Gastroesophageal sphincter (tissue), 4 donors: Measurements from ENCODE around the gene ATP11B. TPM values are rescaled to one million over a fixed set of nuclear protein-coding genes. Genes with fewer than 3 reads are reported as not detected.
"Not testable (repeated sequence)": the region's sequence is repeated elsewhere in the genome, so short reads cannot be mapped to it uniquely, and the experiment has no call there.

Experiments
- ATAC-seq: fragments of 150-250 bp; one replicate; pipeline ENCODE4 v1.9.1; 2016; ENCODE audit warnings: mild to moderate bottlenecking, moderate library complexity
- H3K27ac ChIP-seq, 4 donors: fragments of 200-600 bp; sonication (generic) in 3 of 4; 1 replicate in 3 of 4; 2 replicates in 1 of 4; pipeline ENCODE4 v1.5.1; 2016 to 2019
- H3K27me3 ChIP-seq: fragments of 200-600 bp; sonication (generic); one replicate; pipeline ENCODE4 v1.5.1; 2019
- H3K36me3 ChIP-seq, 2 donors: fragments of 200-600 bp; sonication (generic); one replicate each; pipeline ENCODE4 v1.5.1; 2019; ENCODE audit warnings: control low read depth in 1 of 2
- H3K4me1 ChIP-seq, 3 donors: fragments of 200-600 bp; sonication (generic); 1 replicate in 2 of 3; 2 replicates in 1 of 3; pipeline ENCODE4 v1.5.1; 2016 to 2019; ENCODE audit warnings: control low read depth in 2 of 3
- H3K4me3 ChIP-seq, 2 donors: fragments of 200-600 bp; sonication (generic); one replicate each; pipeline ENCODE4 v1.5.1; 2019; ENCODE audit warnings: mild to moderate bottlenecking in 1 of 2, moderate library complexity in 1 of 2
- H3K9me3 ChIP-seq, 3 donors: fragments of 200-600 bp; sonication (generic); one replicate each; pipeline ENCODE4 v1.5.1; 2017 to 2019; ENCODE audit warnings: control low read depth in 2 of 3
- EP300 ChIP-seq: sonication (generic); formaldehyde crosslinking; IDR thresholded peaks from one replicate; pipeline ENCODE4 v1.6.1; 2017; ENCODE audit warnings: antibody characterized with exemption, mild to moderate bottlenecking
- POLR2A ChIP-seq, 2 donors: fragments of 450-650 bp; IDR thresholded peaks; one replicate each; pipeline ENCODE4 v1.6.1; 2017; ENCODE audit warnings: antibody characterized with exemption in 2 of 2, mild to moderate bottlenecking in 2 of 2, moderate library complexity in 1 of 2
- POLR2AphosphoS5 ChIP-seq: sonication (generic); formaldehyde crosslinking; IDR thresholded peaks from one replicate; pipeline ENCODE4 v1.6.1; 2017; ENCODE audit warnings: antibody characterized with exemption
- WGBS, 2 donors: methylation state at CpG; one replicate each; pipeline ENCODE4 v1.1.5; 2018; ENCODE audit warnings: low coverage in 1 of 2; 5-methylcytosine and 5-hydroxymethylcytosine counted together
- total RNA-seq, 4 donors: library from RNA; depleted of rRNA; stranded (reverse); fragments of >200 nt; gene quantifications; one replicate each; pipeline ENCODE4 v1.1.0, GENCODE V29; 2016
- TF ChIP-seq, protein P1 (sequence below), 4 experiments: fragments of 200-600 bp in 2 of 4; fragments of 450-650 bp in 2 of 4; sonication (generic) in 1 of 4; IDR thresholded peaks; one replicate each; pipeline ENCODE4 v1.5.1; 2017 to 2019; ENCODE audit warnings: antibody characterized with exemption in 4 of 4, mild to moderate bottlenecking in 2 of 4, moderate library complexity in 2 of 4

Gene ATP11B
- total RNA-seq, 4 donors from 2014 or later, result 53.8 to 70.7 (median 58.6) TPM

DNA sequence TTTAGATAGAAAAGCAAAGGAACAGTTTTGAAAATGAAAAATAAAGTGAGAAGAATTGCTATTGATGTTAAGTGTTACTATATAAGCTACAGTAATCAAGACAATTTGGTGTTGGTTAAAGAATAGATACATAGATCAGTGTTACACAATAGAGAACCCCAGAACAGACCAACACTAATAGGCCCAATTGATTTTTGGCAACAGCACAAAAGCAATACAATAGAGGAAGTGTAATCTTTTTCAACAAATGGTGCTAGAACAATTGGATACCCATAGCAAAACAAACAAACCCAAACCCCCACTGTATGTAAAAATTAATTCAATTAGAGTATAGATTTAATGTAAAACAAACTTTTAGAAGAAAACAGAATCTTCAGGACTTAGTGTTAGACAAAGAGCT lies 61.8 kb downstream of the ATP11B start:
- Histone ChIP-seq H3K4me1 (no peaks in the 10 kb centered on the region), H3K36me3 (peaks cover 0 to 90% of the 10 kb centered on the region in 2 donors), H3K4me3 (no peak overlapping the region), H3K9me3 (no peaks in the 10 kb centered on the region), H3K27ac (no peak overlapping the region), H3K27me3 (no peaks in the 10 kb centered on the region)
- ATAC-seq, result no peak
- TF ChIP-seq POLR2AphosphoS5 (no peak), POLR2A (IDR thresholded peaks at IDR 0.05) (no peak), EP300 (no peak)
- TF ChIP-seq, protein P1, sequence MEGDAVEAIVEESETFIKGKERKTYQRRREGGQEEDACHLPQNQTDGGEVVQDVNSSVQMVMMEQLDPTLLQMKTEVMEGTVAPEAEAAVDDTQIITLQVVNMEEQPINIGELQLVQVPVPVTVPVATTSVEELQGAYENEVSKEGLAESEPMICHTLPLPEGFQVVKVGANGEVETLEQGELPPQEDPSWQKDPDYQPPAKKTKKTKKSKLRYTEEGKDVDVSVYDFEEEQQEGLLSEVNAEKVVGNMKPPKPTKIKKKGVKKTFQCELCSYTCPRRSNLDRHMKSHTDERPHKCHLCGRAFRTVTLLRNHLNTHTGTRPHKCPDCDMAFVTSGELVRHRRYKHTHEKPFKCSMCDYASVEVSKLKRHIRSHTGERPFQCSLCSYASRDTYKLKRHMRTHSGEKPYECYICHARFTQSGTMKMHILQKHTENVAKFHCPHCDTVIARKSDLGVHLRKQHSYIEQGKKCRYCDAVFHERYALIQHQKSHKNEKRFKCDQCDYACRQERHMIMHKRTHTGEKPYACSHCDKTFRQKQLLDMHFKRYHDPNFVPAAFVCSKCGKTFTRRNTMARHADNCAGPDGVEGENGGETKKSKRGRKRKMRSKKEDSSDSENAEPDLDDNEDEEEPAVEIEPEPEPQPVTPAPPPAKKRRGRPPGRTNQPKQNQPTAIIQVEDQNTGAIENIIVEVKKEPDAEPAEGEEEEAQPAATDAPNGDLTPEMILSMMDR (IDR thresholded peaks at IDR 0.05), result no peak

DNA sequence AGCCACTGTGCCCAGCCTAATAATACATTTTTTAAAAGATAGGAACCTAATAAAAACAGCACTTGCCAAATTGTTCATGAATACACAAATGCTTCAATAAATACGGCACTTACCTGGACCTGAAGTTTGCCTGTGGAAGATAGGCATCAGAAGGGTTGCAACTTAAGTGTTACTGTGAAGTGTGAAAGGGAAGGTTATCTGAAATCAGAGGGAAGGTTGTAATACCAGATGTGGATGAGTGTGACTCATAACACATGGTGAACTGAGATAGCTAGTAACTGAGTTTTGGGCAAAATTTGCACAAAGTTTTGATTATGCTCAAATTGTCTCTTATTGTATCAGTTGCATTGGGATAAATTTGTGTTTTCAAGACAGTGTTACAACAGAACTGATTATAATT lies 68.0 kb downstream of the ATP11B start:
- H3K4me1 ChIP-seq, result no peaks in the 10 kb centered on the region
- no peak overlapping the region for H3K4me3 ChIP-seq
- ATAC-seq, result no peak
- no peak overlapping the region for H3K27ac ChIP-seq
- H3K36me3 ChIP-seq, result peaks cover 3 to 85% of the 10 kb centered on the region in 2 donors
- no peaks in the 10 kb centered on the region for H3K9me3 ChIP-seq
- 91 to 100% methylated on average over 1 of the region's 1 CpG for WGBS, 2 donors
- H3K27me3 ChIP-seq, result no peaks in the 10 kb centered on the region
- TF ChIP-seq EP300, result no peak
- TF ChIP-seq, protein P1 (IDR thresholded peaks at IDR 0.05), result no peak
- no peak for TF ChIP-seq POLR2AphosphoS5
- no peak for TF ChIP-seq POLR2A (IDR thresholded peaks at IDR 0.05)

DNA sequence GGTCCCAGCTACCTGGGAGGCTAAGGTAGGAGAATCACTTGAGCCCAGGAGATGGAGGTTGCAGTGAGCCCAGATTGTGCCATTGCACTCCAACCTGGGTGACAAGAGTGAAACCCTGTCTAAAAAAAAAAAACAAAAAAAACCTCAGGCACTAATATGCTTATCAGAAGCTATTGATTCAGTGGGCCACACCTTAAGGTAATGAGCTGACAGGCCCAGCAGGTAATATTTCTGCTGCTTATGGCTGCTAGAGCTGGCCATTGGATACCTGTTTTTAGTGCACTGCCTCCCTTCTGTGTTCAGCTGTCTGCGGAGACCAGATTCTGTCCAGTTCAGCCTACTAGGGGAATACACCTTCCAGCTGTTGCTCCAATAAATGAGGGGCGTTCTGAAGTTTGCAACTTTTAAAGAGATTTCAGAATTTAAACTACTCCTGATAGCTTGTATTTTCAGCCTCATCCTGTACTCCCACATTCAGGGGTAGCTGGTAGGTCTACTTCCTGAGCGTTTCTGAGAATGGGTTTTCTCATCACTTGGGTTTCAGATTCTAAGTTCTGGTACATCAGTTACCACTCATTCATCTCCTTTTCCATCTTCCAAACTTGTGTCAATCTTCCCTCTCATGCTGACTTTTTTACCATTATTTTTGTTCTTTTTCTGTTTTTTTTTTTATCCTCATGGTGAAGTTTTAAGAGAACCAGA lies 69.0 kb downstream of the ATP11B start:
- H3K27me3 ChIP-seq, result no peaks in the 10 kb centered on the region
- no peaks in the 10 kb centered on the region for H3K4me1 ChIP-seq
- ATAC-seq, result no peak
- TF ChIP-seq, protein P1 (IDR thresholded peaks at IDR 0.05), result no peak
- TF ChIP-seq POLR2AphosphoS5, result no peak
- no peak for TF ChIP-seq POLR2A (IDR thresholded peaks at IDR 0.05)
- no peak for TF ChIP-seq EP300
- no peak overlapping the region for H3K27ac ChIP-seq
- H3K9me3 ChIP-seq, result no peaks in the 10 kb centered on the region
- peaks cover 3 to 82% of the 10 kb centered on the region in 2 donors for H3K36me3 ChIP-seq
- no peak overlapping the region for H3K4me3 ChIP-seq
- 81 to 90% methylated on average over 3 of the region's 3 CpGs for WGBS, 2 donors

DNA sequence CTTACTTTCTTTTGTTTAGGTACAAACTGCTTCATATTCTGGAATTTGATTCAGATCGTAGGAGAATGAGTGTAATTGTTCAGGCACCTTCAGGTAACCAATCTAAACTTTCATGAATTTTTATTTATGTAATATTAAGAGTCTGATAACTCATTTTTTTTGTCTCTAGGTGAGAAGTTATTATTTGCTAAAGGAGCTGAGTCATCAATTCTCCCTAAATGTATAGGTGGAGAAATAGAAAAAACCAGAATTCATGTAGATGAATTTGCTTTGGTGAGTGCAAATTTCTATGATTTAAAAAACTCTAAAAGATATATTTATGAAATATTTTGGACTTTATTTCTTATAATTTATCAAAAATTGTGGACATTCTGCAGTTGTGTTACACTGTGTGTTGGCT lies 75.8 kb downstream of the ATP11B start:
- Histone ChIP-seq H3K9me3 (no peaks in the 10 kb centered on the region), H3K4me1 (no peaks in the 10 kb centered on the region), H3K4me3 (no peak overlapping the region), H3K27ac (no peak overlapping the region), H3K27me3 (no peaks in the 10 kb centered on the region), H3K36me3 (peaks cover 8 to 93% of the 10 kb centered on the region in 2 donors)
- WGBS, 2 donors, result 83 to 100% methylated on average over 1 of the region's 1 CpG
- TF ChIP-seq EP300, result no peak
- no peak for TF ChIP-seq POLR2A (IDR thresholded peaks at IDR 0.05)
- TF ChIP-seq, protein P1 (IDR thresholded peaks at IDR 0.05), result no peak
- no peak for TF ChIP-seq POLR2AphosphoS5
- ATAC-seq, result no peak

DNA sequence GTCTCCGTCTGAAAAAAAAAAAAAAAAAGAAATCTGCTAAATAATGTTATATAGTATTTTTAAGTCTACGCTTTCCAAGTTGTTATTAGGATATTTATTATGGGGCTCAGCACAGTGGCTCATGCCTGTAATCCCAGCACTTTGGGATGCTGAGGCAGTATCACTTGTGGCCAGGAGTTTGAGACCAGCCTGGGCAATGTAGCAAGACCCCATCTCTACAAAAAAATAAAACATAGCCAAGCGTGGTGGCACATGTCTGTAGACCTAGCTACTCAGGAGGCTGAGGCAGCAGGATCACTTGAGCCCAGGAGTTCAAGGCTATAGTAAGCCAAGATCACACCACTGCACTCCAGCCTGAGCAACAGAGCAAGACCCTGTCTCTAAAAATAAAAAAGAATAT lies 77.6 kb downstream of the ATP11B start:
- not testable (repeated sequence) for H3K4me3 ChIP-seq, H3K27me3 ChIP-seq, H3K4me1 ChIP-seq, H3K9me3 ChIP-seq, H3K27ac ChIP-seq, ATAC-seq
- H3K36me3 ChIP-seq, result peaks cover 8 to 97% of the 10 kb centered on the region in 2 donors
- WGBS, 2 donors, result 92 to 93% methylated on average over 3 of the region's 3 CpGs
